Cardiac muscle cell (in vitro differentiated cells and primary cell): ENCODE measurements around the gene STX17. TPM values are rescaled to one million over a fixed set of nuclear protein-coding genes. Genes with fewer than 3 reads are reported as not detected.

Experiments used
- DNase-seq, 2 donors: peaks; one replicate each; pipeline versions ENCODE4 v3.0.0 to v3.0.0-alpha.2; 2010 to 2017; ENCODE audit warnings: low read depth in 1 of 2, low spot score in 1 of 2
- H3K27ac ChIP-seq: fragments of 200-600 bp; sonication (generic); 2 replicates; pipeline ENCODE4 v1.5.1; 2016
- H3K27me3 ChIP-seq: fragments of 200-600 bp; sonication (generic); 2 replicates; pipeline ENCODE4 v1.6.0; 2016; ENCODE audit warnings: control low read depth
- H3K36me3 ChIP-seq: fragments of 200-600 bp; sonication (generic); 2 replicates; pipeline ENCODE4 v1.5.1; 2016; ENCODE audit warnings: control low read depth
- H3K4me1 ChIP-seq: fragments of 200-600 bp; sonication (generic); 2 replicates; pipeline ENCODE4 v1.8.1; 2017; ENCODE audit warnings: low read depth, mild to moderate bottlenecking, mixed run types
- H3K4me3 ChIP-seq: fragments of 200-600 bp; sonication (generic); 2 replicates; pipeline ENCODE4 v1.5.1; 2016; ENCODE audit warnings: mild to moderate bottlenecking
- H3K9me3 ChIP-seq: fragments of 200-600 bp; sonication (generic); 2 replicates; pipeline ENCODE4 v1.5.1; 2017; ENCODE audit warnings: low read depth, mild to moderate bottlenecking, control low read depth
- CTCF ChIP-seq: IDR thresholded peaks from 2 replicates; pipeline ENCODE4 v1.5.1; 2012; ENCODE audit warnings: low read depth, mild to moderate bottlenecking, low read length
- polyA plus RNA-seq: library from polyadenylated mRNA; unstranded; fragments of >200 nt; fragmentation: Nextera tagmentation; extraction: Ambion mirVana; gene quantifications from 2 replicates; pipeline ENCODE4 v1.2.1, GENCODE V29; 2016
- total RNA-seq: library from RNA; depleted of rRNA; stranded (reverse); fragments of >200 nt; gene quantifications from 2 replicates; pipeline ENCODE4 v1.2.3, GENCODE V29; 2016

STX17 gene
- total and polyA plus RNA-seq, 2 experiments from 2014 or later, result 20.4 to 34.8 TPM

DNA sequence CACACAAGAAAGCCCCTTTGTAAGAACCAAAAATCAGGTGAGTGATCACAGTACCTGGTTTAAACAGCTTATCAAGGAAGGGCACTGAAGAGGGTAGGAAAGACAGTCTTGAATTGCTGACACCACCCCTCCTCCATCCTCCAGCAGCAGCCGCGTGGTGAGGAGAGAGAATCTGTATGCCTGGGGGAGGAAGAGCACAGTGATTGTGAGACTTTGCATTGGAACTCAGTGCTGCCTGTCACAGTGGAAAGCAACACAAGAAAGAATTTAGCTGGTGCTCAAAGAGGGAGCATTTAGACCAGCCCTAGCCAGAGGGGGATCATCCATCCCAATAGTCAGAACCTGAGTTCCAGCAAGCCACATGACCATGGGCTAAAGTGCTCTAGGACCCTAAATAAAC is 11.6 kb upstream of the STX17 start:
- no peaks in the 10 kb centered on the region for H3K4me1 ChIP-seq
- no peak for TF ChIP-seq CTCF
- H3K4me3 ChIP-seq, result no peak overlapping the region
- H3K9me3 ChIP-seq, result no peaks in the 10 kb centered on the region
- H3K27me3 ChIP-seq, result no peaks in the 10 kb centered on the region
- no peak overlapping the region for H3K27ac ChIP-seq
- H3K36me3 ChIP-seq, result no peaks in the 10 kb centered on the region
- DNase-seq, result no peak

- no peak for TF ChIP-seq CTCF
- DNase-seq, result no peak
- Histone ChIP-seq H3K36me3 (no peaks in the 10 kb centered on the region), H3K9me3 (no peaks in the 10 kb centered on the region), H3K27me3 (no peaks in the 10 kb centered on the region), H3K27ac (no peak overlapping the region), H3K4me1 (no peaks in the 10 kb centered on the region), H3K4me3 (no peak overlapping the region)
Measured at GRCh38 chr9:99895510-99895909, 10.9 kb upstream of the STX17 start.

GRCh38 chr9:99896119-99896518 is 10.3 kb upstream of the STX17 start:
- TF ChIP-seq CTCF, result no peak
- Histone ChIP-seq H3K9me3 (no peaks in the 10 kb centered on the region), H3K4me3 (no peak overlapping the region), H3K36me3 (no peaks in the 10 kb centered on the region), H3K27ac (no peak overlapping the region), H3K27me3 (no peaks in the 10 kb centered on the region), H3K4me1 (no peaks in the 10 kb centered on the region)
- DNase-seq, result no peak

DNA sequence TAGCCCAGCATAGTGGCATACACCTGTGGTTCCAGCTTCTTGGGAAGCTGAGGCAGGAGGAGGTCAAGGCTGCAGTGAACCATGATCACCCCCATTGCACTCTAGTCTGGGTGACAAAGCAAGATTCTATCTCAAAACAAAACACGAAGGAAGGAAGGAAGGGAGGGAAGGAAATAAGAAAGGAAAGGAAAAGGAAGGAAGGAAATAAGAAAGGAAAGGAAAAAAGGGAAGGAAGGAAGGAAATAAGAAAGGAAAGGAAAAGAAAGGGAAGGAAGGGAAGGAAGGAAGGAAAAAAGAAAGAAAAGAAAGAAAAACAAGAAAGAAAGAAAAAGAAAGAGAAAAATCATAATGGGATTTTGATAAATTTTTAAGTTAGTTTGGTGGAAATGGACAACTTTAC is 3.1 kb upstream of the STX17 start:
- peaks cover 17% of the 10 kb centered on the region for H3K4me1 ChIP-seq
- no peak overlapping the region for H3K27ac ChIP-seq
- no peak overlapping the region for H3K4me3 ChIP-seq

DNA sequence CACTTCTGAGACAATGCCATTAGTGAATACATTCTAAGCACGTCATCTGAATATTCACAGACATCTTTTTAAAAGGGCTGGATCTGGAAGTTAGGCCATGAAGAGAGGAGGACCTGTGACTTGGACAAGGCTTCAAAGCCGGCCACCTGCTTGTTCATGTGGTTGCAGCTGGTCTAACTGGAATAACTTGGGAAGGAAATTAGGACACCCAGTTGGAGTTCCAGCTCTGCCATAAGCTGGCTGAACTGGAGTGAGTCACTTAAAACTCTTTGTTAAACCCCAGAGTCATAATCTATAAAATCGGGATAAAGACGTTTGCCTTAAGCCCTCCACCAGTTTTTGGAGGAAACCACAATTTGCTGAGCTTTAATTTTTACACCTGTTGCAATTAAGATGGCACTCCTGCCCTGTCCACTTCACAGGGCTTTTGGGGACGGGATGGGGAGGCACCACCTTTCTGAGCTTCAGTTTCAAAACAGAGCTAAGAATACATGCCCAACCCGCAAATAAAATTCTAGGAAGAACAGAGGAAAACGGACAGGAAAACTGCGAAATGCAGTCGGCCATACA is 536 bp upstream of the STX17 start:
- Histone ChIP-seq H3K4me3 (peak overlapping the region; percentile 73), H3K27me3 (no peaks in the 10 kb centered on the region), H3K9me3 (no peaks in the 10 kb centered on the region), H3K36me3 (no peaks in the 10 kb centered on the region), H3K4me1 (peaks cover 17% of the 10 kb centered on the region), H3K27ac (peak overlapping the region; percentile 90)
- no peak for TF ChIP-seq CTCF
- DNase-seq, result peak in 1 of 2 donors; percentile 3

More for the DNA sequence above, 3.1 kb upstream of the STX17 start:
- H3K36me3 ChIP-seq, result no peaks in the 10 kb centered on the region
- TF ChIP-seq CTCF, result no peak
- H3K9me3 ChIP-seq, result no peaks in the 10 kb centered on the region
- no peaks in the 10 kb centered on the region for H3K27me3 ChIP-seq
- DNase-seq, result no peak

GRCh38 chr9:99907208-99907532 is 716 bp downstream of the STX17 start:
- no peaks in the 10 kb centered on the region for H3K36me3 ChIP-seq
- no peaks in the 10 kb centered on the region for H3K27me3 ChIP-seq
- peak overlapping the region; percentile 73 for H3K4me3 ChIP-seq
- no peaks in the 10 kb centered on the region for H3K9me3 ChIP-seq
- DNase-seq, result no peak
- peaks cover 17% of the 10 kb centered on the region for H3K4me1 ChIP-seq
- H3K27ac ChIP-seq, result peak overlapping the region; percentile 90
- no peak for TF ChIP-seq CTCF
